H1 (cell line): ENCODE data around the gene RNU6-1. TPM values are rescaled to one million over a fixed set of nuclear protein-coding genes. Genes with fewer than 3 reads are reported as not detected.

Experiments
- ATF2 ChIP-seq: IDR thresholded peaks from 2 replicates; pipeline ENCODE4 v1.6.1; 2012; ENCODE audit warnings: low read length, inconsistent platforms
- YY1 ChIP-seq: IDR thresholded peaks from 2 replicates; pipeline ENCODE4 v1.6.1; 2011; ENCODE audit warnings: low read depth, mild to moderate bottlenecking, low read length
- polyA plus RNA-seq, 7 experiments: library from polyadenylated mRNA; depleted of rRNA in 3 of 7; stranded (reverse) in 5 of 7; unstranded in 2 of 7; fragments of >200 nt in 5 of 7; fragments of 200-250 nt in 2 of 7; gene quantifications; 1 replicate in 5 of 7; 2 replicates in 1 of 7; 4 replicates in 1 of 7; pipeline versions ENCODE4 v1.2.1 to v1.2.3, GENCODE V29; 2011 to 2013; ENCODE audit warnings: missing spikeins in 2 of 7, mixed read lengths in 2 of 7
- total RNA-seq: library from RNA; stranded (reverse); fragmentation: NEBNext Ultra II Directional; extraction: Animal tissue kit (Norgen Biotek cat#: 25700); gene quantifications from 2 replicates; pipeline ENCODE4 v1.2.1, GENCODE V29; 2021

RNU6-1 gene
- total and polyA plus RNA-seq, 2 of the 8 experiments (the other 6 are each of a cell fraction or from before 2014, with no cell fraction given), result not detected

DNA sequence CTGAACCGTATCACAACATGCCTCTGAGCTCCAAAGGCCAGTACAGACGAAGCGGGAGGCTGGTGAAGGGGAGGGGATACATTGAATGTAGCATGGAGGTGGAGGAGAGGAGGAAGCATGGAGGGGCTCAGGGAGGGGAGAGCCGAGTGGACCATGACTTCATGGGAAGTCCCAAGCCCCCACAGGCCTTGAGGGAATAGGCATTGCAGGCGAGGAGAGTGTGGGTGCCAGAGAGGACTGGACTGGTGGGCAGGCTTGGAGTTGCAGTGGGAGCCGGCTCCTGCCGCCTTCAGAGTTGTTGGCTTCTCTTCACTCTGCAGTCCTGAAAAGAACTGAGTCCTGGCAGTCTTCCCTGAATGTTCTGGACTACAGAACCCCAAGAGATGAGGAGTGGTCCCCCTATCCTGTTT, 3.3 kb upstream of the RNU6-1 start (continued):
- TF ChIP-seq ATF2 (no peak), YY1 (no peak)
